GM21717 (cell line): Measurements from ENCODE around the gene HOXC13.

Experiments
- ATAC-seq: cut with Tn5 transposase; IDR thresholded peaks from one replicate; pipeline ENCODE4 v1.9.1; 2021; ENCODE audit warnings: mild to moderate bottlenecking, moderate library complexity; ENCODE audit not compliant: unreplicated experiment

Gene HOXC13, protein sequence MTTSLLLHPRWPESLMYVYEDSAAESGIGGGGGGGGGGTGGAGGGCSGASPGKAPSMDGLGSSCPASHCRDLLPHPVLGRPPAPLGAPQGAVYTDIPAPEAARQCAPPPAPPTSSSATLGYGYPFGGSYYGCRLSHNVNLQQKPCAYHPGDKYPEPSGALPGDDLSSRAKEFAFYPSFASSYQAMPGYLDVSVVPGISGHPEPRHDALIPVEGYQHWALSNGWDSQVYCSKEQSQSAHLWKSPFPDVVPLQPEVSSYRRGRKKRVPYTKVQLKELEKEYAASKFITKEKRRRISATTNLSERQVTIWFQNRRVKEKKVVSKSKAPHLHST

DNA sequence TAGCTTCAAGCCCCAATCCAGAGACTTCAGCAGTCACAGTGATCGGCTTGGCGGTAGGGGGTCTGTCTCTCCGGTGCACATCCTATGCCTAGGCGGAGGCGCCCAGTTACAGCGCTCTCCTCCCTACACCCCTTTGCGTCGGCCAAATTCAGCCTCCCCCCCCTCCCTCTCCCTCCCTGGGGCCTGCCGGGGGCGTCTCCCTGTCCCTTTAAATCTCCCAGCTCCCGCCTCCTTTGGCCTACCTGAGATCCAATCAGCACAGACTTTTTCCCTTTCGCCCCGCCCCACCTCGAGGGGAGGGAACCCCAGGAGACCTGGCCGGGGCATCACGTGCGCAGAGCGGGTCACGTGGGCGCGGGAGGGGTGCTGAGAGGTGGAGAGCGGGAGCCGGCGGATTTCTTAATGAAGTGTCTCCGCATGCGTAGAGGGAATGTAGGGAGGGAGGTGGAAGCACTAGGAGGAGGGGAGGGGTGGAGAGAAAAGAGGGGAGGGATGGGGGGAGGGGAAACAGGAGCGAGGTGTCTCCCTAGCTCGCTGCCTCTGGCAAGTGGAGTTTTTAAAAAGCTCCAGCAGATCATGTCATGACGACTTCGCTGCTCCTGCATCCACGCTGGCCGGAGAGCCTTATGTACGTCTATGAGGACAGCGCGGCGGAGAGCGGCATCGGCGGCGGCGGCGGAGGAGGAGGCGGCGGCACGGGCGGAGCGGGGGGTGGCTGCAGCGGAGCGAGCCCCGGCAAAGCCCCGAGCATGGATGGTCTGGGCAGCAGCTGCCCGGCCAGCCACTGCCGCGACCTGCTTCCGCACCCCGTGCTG is at the start of gene HOXC13:
Gene HOXC13, plus strand, starts transcription at position 506 of the 815 bp plus-strand sequence. Its CDS starts 76 bp downstream, at position 582.
- no peak for ATAC-seq

DNA sequence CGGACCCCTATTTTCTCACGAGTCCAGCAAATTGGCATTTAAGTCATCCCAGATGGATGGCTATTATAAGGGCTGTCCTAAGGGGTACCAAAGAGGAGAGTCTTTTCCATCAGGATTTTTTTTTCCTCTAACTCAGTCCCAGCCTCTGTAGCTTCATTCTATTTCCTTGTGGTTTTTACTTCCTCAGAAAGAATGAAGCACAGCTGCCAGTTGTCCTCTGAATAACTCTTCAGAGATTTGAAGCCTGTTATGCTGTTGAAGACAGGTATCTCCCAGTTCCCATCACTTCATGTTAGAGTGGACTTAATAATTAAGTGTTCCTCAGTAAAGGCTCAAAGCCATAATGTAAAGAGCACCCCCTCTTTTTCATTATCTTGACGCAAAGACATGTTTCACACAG is 48.5 kb upstream of the HOXC13 start:
- ATAC-seq = no peak

DNA sequence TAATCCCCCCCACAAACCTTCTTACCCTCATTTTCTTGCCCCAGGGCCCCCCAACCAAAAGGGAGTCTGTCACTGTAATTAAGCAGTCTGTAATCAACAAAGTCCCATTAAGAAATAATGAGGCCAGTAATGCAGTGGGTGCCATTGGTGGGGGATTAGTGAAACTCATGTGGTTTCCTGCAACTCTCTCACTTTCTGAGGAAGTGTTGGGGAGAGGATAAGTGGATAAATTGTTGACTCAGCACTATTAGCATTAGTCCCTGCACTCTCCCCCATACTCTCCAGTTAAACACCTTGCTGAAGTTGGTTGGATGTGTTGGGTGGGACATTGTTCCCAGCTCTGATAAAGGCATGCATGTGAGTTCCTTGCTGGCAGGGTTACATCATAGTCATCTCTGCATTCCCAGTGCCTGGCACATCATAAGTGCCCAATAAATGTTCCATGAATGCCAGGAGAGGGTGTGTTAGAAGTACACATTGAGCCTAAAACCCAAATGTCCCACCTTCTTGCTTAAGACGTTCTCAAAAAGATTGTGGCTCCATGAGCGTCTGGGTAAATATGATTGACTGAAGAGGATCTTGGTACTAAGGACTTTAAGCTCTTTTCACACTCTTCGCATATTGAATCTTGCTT is 45.8 kb upstream of the HOXC13 start:
- ATAC-seq = no peak

DNA sequence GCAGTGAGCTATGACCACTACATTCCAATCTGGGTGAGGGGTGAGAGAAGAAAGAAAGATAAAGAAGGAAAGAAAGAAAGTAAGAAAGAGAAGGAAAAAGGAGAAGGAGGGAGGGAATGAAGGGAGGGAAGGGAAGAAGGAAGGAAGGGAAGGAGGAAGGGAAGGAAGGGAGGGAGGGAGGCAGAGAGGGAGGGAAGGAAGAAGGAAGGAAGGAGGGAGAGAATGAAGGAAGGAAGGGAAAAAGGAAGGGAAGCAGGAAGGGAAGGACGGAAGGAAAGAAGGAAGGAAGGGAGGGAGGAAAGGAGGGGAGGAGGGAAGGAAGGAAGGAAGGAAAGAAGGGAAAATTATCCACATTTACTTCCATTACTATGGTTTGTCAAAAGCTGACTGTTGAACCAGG is 39.4 kb upstream of the HOXC13 start:
- ATAC-seq = no peak

DNA sequence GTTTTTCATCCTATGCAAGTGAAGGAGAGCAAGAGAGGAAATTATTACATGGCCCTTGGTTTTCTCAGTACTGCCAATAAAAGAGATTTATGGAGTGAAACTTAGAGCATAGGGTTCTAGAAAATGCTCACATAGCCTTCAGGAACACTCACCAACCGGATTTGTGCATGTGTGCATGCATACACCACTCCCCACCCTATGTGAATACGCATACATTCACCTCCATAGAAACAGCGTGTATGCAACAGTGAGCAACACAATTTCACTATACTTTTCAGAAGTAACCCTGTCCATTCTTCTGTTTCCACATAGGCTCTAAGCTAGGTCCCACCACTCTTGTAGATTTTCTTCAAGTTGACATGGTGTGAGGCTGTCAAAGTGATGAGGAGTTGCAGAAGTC is 31.5 kb upstream of the HOXC13 start:
- no peak for ATAC-seq

DNA sequence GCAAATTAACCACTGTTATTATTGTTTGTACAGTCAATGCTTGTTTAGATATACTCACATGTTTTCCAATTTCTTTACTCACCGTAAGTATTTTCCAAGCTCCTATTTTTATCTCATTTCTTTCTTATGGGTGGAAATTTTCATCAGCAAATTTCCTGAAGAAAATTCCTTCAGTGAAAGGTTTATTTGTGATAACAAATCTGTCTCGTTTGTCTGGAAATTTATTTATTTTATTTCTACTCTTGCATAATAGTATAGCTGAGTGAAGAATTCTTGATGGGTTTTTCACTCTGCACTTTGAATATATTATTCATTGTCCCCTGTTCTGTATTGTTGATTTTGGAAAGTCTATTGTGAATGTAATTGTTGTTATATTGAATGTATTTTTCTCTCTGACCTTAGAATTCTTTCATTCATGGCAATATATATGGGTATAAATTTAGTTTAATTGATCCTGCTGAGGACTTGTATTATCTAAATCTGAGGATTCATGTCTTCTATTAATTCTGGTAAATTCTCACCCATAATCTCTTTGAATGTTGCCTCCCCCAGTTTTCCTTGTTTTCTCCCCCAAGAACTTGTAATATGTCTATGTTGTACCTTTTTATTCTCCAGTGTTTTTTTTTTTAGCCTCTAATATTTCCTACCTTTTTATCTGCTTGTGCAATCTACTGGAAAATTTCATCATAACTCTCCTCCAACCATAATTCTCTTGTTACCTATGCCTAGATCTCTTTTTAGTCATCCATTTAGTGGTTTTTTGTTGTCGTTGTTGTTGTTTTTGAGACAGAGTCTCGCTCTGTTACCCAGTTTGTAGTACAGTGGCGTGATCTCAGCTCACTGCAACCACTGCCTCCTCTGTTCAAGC is 21.6 kb upstream of the HOXC13 start:
- ATAC-seq = no peak

DNA sequence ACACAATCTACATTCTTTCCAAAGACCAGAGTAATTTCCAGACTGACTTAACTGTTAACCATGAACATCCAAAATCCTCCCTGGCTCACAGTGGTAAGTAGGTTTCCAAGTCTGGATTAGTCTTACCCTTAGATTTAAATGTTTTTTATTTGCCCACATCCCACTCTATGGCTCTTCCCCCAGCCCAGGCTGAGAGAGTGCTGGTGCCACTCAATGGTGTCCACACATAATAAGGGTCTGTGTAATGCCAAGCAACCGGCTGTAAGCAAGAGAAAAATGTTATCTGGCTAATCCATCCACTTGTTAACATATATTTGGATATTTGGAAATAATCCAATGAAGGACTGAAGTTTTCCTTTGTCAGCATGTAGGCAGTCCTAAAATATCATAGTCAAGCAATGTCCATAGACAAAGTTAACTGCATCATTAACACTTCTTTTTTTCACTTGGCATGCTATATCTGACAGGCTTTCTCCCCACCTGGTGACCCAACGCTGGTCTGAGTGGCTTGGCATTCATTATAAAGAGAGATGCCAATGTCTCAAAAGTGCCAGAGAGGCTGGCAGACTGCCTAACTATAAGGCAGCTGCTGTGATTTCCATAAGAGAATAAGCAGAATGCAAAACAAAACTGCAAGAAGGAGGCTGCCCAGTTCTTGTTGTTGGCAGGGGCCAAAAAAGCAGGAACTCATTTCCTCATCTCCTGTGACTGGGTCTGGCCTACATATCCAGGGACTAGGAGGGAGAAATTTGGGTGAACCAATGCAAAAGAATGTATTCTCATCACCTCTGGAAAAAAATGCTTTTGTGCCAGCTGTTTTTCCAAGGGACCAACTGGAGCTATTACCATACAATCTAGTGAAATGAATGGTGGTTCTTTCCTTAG is 13.9 kb upstream of the HOXC13 start:
- ATAC-seq = no peak

DNA sequence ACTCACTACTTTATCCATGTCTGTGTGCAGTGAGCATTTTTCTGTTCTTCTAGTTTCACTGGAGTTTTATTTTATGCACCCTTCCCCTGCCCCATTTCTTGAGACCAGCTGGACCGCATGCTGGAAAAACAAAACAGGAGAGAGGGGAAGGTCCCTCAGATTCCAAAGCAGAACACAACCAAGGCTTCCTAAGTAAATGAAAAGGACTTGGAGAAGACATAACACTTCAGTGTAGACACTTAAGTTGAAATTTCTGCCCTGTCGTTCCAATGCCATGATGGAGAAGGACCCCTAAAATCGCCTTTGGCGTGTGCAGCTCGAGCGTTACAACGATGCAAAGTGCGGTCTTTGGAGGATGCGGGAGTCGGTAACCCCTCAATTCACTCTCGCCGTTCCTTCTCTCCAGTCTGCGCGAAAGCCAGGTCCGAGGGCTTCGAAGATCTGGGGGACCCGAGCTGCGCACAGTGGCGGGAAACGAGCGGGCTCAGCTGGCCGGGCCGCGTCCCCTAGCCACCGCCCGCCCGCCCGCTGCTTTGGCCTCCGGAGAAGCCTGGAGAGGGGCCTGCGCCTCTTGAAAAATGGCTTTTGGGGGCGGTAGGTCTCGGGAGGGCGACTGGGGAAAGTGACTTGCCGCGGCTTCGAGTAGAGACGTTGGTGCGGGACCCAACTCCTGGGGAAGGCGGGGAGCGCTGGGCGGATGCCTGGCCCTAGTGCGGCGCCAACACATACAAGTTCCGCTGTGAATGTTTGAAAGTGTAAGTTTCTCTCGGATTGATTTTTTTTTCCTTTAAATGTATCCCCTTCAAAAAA is 11.2 kb upstream of the HOXC13 start:
- ATAC-seq = no peak

DNA sequence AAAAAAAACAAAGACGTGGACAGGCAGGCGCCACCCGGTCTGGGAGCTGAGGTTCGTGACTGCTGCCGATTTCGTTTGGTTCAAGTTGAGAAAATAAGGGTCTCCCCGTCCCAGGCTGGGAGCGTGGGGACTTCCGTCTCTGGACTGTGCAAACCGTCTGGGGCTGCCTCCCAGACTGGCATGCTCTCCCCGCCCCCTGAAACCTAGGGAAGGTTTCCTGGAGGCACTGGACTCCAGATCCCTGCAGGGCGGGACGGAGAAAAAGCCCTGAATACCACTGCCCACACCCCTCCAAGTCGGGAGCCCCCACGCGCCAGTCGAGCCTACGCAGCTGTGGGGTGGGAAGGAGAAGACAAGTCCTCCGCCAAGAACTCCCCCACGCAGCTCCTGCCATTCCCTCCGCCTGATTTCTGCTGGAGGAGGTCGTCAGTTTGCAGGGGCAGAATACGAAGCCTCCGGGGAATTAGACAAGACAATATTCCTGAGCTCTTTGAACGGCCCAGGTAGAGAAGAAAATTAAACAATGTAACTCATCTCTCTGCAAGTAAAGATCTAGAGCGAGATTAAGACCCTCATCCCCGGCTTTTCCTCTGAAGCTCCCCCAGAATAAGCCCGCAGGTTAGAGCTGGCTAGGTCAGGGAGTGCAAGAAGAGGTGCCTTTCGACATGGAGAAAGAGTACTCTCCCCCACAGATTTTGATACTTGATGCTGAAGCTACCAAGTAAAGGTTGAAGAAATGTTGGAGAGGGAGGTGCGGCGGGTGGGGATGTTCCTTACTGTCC is 10.4 kb upstream of the HOXC13 start:
- no peak for ATAC-seq

DNA sequence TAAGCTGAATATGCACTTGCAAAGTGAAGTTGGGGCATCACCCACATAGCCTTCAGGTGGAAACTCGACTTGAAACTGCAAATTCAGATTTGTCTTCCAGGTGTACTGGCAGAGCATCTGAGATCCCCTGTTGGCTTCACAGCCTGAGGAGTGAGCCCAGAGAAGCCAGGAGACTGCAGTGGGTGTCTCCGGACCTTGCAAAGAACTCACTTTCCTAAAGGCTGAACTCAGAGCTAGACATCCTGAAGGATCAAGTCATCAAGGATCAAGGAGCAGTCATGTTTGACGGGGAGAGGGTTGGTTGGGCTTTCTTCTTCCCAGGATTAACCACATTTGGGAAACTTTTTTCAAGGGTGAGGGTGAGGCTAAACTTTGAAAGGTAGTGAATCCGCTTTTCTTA is 9.1 kb upstream of the HOXC13 start:
- no peak for ATAC-seq

DNA sequence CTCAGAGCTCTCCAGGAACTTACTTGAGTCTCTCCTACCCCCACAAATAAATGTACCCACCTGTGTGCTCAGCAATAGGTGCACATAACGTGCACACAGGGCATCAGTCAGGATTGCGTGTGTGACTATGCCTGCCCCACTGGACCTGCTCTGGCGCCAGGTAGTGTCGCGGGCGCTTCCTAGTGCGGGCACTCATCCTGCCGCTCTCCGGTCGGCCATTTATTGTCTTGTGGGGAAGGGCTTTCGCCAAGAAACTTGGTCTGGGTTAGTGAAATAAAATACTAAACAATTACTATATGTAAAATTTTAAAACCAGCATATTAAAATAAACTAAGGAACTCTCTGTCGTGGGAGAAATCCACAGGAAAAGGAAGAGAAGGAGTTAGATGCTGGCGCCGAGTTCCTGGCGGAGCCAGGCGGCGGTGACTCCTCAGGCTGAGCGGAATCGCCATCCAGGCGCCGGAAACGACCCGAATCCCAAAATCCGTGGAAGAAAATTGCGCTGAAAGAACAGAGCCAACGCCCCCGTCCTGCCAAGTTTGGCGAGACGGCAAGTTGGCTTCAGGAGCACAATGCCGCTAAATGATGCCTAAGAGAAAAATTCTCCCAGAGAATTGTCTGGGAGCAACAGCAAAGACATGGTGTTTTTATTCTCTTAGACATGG is 7.9 kb upstream of the HOXC13 start:
- no peak for ATAC-seq

DNA sequence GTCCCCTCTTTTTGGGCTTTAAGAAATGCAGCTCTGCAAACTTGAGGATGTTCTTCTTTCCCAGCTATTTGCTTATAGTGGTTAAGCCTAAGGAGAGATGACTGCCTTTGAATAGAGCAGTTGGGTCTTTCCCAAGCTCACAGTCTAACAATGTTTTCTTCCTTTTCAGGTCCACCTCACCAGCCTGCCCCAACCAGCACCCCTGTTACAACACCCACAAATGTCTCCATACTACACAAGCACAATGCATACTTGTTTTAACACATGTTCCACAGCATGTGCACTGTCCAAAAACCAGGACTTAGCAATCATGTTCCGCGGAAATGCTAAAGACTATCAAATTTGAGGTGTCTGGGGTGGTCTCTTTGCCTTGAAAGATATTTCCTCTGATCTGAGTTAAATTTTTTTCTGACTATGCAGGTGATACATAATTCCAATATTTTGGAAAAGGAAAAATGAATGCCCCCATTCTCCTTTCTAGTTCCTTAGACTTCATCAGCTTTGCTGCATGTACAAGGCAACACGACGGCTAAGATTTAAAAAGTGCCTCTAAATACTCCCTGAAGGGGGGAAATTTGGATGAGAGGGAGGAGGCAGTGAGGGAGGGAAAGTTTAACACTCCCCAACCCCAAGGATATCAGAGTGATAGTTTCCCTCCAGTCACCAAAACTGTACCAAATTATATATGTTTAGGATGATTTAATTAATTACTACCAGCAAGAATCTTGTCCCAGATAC is 6.6 kb upstream of the HOXC13 start:
- no peak for ATAC-seq

DNA sequence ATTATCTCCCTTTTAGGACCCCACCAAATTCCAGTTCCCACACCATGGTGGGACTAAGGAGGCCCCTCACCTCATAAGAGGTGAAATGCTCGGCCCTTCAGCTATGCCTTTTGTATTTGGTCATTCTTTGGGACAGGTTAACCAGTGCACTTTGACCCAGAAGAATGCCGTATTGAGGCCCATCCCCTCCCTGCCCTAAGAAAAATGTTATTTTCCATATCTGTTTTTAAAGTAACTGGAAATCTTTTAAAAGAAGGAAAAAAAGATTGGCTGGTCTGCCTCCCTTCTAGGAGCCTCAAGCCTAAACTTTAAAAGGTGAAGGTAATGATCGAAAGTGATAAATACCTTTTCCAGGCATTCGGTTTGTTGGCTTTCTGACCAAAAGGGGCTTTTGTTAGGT is 5.7 kb upstream of the HOXC13 start:
- ATAC-seq = no peak

DNA sequence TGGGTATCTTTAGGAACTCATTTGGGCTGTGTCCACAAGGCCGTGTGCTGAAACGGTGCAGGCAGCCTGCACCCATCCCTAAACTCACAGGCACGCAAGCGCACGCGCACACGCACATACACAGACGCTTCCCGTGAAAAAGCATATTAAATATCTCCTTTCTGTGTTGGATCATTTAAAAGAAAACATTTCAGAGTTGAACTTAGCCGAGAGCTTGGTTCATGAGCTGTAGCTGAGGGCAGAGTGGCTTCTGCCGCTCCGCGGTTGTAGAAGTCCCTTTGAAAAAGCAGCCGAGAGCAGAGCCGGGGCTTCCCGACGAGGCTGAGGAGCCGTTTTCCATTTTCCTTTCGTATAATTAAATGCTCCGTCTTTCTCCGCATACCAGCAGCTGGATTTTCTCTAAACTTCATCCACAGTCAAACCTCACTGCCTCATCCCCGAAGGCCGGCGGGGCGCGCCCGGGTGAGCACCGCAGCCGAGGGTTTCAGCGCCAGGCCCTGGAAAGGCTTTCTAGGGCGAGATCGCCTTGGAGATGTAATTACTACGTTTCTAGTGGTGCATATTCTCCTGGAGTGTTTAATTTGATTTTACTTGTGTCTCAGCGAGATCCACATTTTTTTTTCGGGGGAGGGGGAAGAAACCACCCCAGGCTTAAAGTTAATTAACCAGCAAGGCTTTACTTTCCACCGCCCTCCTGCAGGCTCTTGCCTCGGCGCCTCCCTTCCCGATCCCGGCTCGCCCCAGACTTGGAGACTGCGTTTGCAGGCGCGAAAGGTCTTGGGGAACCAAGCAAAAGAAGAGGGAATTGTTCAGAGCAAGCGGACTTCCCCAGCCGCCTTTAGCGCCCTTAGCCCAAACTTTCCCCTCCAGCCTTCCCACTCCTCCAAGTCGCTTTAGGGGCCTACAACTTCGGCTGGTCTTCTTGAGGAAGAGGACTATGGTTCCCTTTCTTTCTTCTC is 3.0 kb upstream of the HOXC13 start:
- no peak for ATAC-seq

DNA sequence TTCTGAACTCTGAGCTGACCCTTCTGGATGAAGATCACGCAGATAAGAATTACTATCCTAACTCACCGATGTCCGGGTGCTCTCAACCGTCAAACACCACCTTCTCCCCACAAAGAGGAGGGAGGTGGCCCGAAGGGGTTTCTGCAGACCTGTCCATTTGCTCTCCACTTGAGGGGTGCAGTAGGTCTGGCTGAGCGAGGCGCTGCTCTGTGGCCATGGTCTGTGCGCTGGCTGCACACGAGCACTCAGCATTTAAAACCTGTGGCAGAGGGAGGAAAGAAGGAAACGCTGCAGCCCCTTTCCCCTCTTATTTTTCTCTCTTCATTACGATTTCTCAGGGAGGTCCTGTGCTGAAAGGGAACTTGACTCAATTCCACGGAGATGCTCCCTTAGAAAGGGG is 1.5 kb upstream of the HOXC13 start:
- ATAC-seq = no peak
